Hepatic stellate cell (primary cell): Measurements from ENCODE around the gene SEC14L5.
"Not testable (repeated sequence)": the region's sequence is repeated elsewhere in the genome, so short reads cannot be mapped to it uniquely, and the experiment has no call there.

Experiments
- DNase-seq: peaks from one replicate; pipeline ENCODE4 v3.0.0; 2011; ENCODE audit warnings: low spot score

The SEC14L5 gene

GRCh38 chr16:5041600-5042133 lies 83.5 kb downstream of the SEC14L5 start:
- peak; percentile 43 for DNase-seq

GRCh38 chr16:5042574-5043171 lies 84.5 kb downstream of the SEC14L5 start:
- DNase-seq, result peak; percentile 37

- DNase-seq, result no peak
Measured at GRCh38 chr16:5044011-5044540, 85.9 kb downstream of the SEC14L5 start.

GRCh38 chr16:5044581-5044980 lies 86.5 kb downstream of the SEC14L5 start:
- not testable (repeated sequence) for DNase-seq

- no peak for DNase-seq
Measured at GRCh38 chr16:5045499-5046115, 87.5 kb downstream of the SEC14L5 start.

GRCh38 chr16:5046914-5047313 lies 88.8 kb downstream of the SEC14L5 start:
- DNase-seq, result no peak

GRCh38 chr16:5054876-5055865 lies 97.0 kb downstream of the SEC14L5 start:
- no peak for DNase-seq

- DNase-seq, result no peak
Measured at GRCh38 chr16:5056352-5056751, 98.2 kb downstream of the SEC14L5 start.

GRCh38 chr16:5058476-5058875 lies 100.3 kb downstream of the SEC14L5 start:
- DNase-seq, result no peak

GRCh38 chr16:5059386-5060072 lies 101.4 kb downstream of the SEC14L5 start:
- DNase-seq, result no peak

- DNase-seq, result no peak
Measured at GRCh38 chr16:5060073-5060641, 102.0 kb downstream of the SEC14L5 start.

- DNase-seq, result no peak
Measured at GRCh38 chr16:5062051-5062450, 103.9 kb downstream of the SEC14L5 start.

- no peak for DNase-seq
Measured at GRCh38 chr16:5062790-5063765, 104.9 kb downstream of the SEC14L5 start.

GRCh38 chr16:5064915-5065314 lies 106.8 kb downstream of the SEC14L5 start:
- no peak for DNase-seq

GRCh38 chr16:5065326-5065725 lies 107.2 kb downstream of the SEC14L5 start:
- DNase-seq, result no peak

GRCh38 chr16:5065813-5066212 lies 107.7 kb downstream of the SEC14L5 start, which contains the start of gene C16orf89:
Gene C16orf89, minus strand, starts transcription at chr16:5065956. Its CDS starts 48 bp downstream, at chr16:5065908.
- no peak for DNase-seq

- no peak for DNase-seq
Measured at GRCh38 chr16:5066511-5066910, 108.4 kb downstream of the SEC14L5 start.
